Umbilical cord (tissue), 2 donors: Measurements from ENCODE around the gene RARRES1. TPM values are rescaled to one million over a fixed set of nuclear protein-coding genes. Genes with fewer than 3 reads are reported as not detected.

Experiments used
- DNase-seq: peaks from one replicate; pipeline ENCODE4 v3.0.0-alpha.2; 2015; ENCODE audit warnings: low spot score
- total RNA-seq: library from RNA; depleted of rRNA; stranded (reverse); fragments of >200 nt; gene quantifications from one replicate; pipeline ENCODE4 v1.2.3, GENCODE V29; 2014; ENCODE audit warnings: low replicate concordance; ENCODE audit not compliant: insufficient read depth

RARRES1 gene
- total RNA-seq, 1 donor from 2014 or later: 2.6 TPM

- DNase-seq: no peak
Measured at GRCh38 chr3:158735296-158736033, 3.2 kb upstream of the RARRES1 start.

- no peak for DNase-seq
Measured at GRCh38 chr3:158733656-158734055, 1.4 kb upstream of the RARRES1 start.

GRCh38 chr3:158732856-158733200 is 571 bp upstream of the RARRES1 start:
- no peak for DNase-seq

- DNase-seq: no peak
Measured at GRCh38 chr3:158731486-158731885, 771 bp downstream of the RARRES1 start.

- no peak for DNase-seq
Measured at GRCh38 chr3:158728851-158729250, 3.4 kb downstream of the RARRES1 start.

GRCh38 chr3:158728061-158728377 is 4.2 kb downstream of the RARRES1 start:
- no peak for DNase-seq

- DNase-seq: peak; percentile 81
Measured at GRCh38 chr3:158727206-158728060, 4.8 kb downstream of the RARRES1 start.

GRCh38 chr3:158725348-158726011 is 6.8 kb downstream of the RARRES1 start:
- DNase-seq: peak; percentile 85

- DNase-seq: no peak
Measured at GRCh38 chr3:158723991-158724390, 8.3 kb downstream of the RARRES1 start.

GRCh38 chr3:158722108-158722507 is 10.1 kb downstream of the RARRES1 start:
- no peak for DNase-seq

GRCh38 chr3:158718490-158719170 is 13.6 kb downstream of the RARRES1 start:
- peak; percentile 70 for DNase-seq

GRCh38 chr3:158717576-158717975 is 14.7 kb downstream of the RARRES1 start:
- DNase-seq: no peak

- peak; percentile 51 for DNase-seq
Measured at GRCh38 chr3:158713094-158713499, 19.2 kb downstream of the RARRES1 start.

GRCh38 chr3:158712443-158712842 is 19.8 kb downstream of the RARRES1 start:
- DNase-seq: no peak

GRCh38 chr3:158711886-158712285 is 20.4 kb downstream of the RARRES1 start:
- peak; percentile 58 for DNase-seq

GRCh38 chr3:158710601-158711000 is 21.7 kb downstream of the RARRES1 start:
- DNase-seq: no peak

- DNase-seq: peak; percentile 36
Measured at GRCh38 chr3:158709666-158710083, 22.6 kb downstream of the RARRES1 start.

GRCh38 chr3:158703566-158703965 is 28.7 kb downstream of the RARRES1 start:
- DNase-seq: no peak

- DNase-seq: no peak
Measured at GRCh38 chr3:158702815-158703481, 29.3 kb downstream of the RARRES1 start.

GRCh38 chr3:158701420-158702065 is 30.7 kb downstream of the RARRES1 start:
- no peak for DNase-seq

- no peak for DNase-seq
Measured at GRCh38 chr3:158700559-158700958, 31.7 kb downstream of the RARRES1 start.
